Measurements from ENCODE around the gene DLGAP1.

DNA sequence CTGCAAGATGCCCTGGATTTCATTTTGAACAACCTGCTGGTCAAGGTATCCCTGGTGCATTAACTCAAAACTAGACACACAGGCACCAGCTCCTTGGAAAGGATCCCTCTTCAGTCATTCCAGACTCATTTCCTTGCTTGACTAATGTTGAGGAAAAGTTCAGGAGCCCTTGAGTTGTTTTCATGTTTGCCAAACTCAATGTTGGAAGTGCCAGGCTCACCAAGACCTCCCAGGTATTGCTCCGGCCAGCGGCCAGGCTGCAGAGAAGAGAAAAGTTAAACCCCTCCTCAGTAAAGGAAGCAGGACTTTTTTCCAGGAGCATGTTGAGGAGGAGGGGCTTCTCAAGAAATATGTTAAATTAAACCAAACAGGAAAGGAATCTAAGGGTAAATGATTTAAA is 962.4 kb downstream of the DLGAP1 start:
- TF ChIP-seq, protein P1, sequence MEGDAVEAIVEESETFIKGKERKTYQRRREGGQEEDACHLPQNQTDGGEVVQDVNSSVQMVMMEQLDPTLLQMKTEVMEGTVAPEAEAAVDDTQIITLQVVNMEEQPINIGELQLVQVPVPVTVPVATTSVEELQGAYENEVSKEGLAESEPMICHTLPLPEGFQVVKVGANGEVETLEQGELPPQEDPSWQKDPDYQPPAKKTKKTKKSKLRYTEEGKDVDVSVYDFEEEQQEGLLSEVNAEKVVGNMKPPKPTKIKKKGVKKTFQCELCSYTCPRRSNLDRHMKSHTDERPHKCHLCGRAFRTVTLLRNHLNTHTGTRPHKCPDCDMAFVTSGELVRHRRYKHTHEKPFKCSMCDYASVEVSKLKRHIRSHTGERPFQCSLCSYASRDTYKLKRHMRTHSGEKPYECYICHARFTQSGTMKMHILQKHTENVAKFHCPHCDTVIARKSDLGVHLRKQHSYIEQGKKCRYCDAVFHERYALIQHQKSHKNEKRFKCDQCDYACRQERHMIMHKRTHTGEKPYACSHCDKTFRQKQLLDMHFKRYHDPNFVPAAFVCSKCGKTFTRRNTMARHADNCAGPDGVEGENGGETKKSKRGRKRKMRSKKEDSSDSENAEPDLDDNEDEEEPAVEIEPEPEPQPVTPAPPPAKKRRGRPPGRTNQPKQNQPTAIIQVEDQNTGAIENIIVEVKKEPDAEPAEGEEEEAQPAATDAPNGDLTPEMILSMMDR (IDR thresholded peaks at IDR 0.05): no peak
- no peak for TF ChIP-seq EP300 (IDR thresholded peaks at IDR 0.05)

Data from gastroesophageal sphincter (tissue), 3 donors.